Measurements from ENCODE around the gene CDS2.

DNA sequence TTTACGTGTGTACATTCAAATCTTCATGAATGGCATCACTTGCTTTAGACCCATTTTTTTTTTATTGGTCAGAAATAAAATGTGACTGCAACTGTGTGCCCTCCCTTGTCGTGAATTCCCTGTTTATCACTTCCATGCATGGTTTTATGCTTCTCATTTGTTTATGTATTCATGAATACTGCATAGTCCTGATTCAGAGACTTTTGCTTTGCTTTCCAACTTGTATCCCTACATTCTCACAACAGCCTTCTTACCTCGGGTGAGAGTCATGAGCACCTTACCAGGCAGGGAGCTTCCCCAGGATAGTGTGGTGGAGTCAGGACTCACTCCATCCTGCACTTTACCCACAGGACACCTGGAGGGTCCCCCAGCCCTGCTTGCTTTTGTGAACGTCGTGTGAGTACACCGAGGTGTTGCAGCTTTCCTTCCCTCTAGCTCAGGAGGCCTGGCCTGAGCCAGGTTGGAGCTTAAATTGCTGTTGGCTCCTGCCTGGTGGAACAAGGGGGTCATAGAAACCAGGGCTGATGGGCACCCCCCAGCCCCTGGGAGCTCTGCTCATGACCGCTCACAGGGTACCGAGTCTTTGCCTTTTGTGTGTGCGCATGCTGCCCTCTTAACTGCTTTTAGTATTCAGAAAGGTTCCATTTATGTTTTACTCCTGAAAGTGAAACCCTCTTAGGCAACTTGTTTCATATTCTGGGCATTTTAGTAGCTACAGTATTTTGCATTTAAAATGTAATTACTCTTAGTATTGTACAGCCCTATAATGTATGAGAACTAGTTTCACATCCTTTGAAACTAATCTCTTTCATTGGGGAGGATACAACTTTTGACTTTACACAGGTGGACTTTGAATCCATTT lies 66.0 kb downstream of the CDS2 start:
- TF ChIP-seq, protein P1, sequence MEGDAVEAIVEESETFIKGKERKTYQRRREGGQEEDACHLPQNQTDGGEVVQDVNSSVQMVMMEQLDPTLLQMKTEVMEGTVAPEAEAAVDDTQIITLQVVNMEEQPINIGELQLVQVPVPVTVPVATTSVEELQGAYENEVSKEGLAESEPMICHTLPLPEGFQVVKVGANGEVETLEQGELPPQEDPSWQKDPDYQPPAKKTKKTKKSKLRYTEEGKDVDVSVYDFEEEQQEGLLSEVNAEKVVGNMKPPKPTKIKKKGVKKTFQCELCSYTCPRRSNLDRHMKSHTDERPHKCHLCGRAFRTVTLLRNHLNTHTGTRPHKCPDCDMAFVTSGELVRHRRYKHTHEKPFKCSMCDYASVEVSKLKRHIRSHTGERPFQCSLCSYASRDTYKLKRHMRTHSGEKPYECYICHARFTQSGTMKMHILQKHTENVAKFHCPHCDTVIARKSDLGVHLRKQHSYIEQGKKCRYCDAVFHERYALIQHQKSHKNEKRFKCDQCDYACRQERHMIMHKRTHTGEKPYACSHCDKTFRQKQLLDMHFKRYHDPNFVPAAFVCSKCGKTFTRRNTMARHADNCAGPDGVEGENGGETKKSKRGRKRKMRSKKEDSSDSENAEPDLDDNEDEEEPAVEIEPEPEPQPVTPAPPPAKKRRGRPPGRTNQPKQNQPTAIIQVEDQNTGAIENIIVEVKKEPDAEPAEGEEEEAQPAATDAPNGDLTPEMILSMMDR (IDR thresholded peaks at IDR 0.05), result no peak; the same call in 2 of the 3 replicates
- TF ChIP-seq, protein P2, sequence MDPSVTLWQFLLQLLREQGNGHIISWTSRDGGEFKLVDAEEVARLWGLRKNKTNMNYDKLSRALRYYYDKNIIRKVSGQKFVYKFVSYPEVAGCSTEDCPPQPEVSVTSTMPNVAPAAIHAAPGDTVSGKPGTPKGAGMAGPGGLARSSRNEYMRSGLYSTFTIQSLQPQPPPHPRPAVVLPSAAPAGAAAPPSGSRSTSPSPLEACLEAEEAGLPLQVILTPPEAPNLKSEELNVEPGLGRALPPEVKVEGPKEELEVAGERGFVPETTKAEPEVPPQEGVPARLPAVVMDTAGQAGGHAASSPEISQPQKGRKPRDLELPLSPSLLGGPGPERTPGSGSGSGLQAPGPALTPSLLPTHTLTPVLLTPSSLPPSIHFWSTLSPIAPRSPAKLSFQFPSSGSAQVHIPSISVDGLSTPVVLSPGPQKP (IDR thresholded peaks at IDR 0.05; ENCODE audit: low read depth, low read length), result no peak
- TF ChIP-seq JUN (IDR thresholded peaks at IDR 0.05), result no peak
- TF ChIP-seq NR3C1 (IDR thresholded peaks at IDR 0.05), result no peak
- TF ChIP-seq POLR2AphosphoS2 (conservative IDR thresholded peaks at IDR 0.05; ENCODE audit: low read length), result no peak
- no peak for TF ChIP-seq HDAC2 (IDR thresholded peaks at IDR 0.05)
- TF ChIP-seq, protein P3, sequence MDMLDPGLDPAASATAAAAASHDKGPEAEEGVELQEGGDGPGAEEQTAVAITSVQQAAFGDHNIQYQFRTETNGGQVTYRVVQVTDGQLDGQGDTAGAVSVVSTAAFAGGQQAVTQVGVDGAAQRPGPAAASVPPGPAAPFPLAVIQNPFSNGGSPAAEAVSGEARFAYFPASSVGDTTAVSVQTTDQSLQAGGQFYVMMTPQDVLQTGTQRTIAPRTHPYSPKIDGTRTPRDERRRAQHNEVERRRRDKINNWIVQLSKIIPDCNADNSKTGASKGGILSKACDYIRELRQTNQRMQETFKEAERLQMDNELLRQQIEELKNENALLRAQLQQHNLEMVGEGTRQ (IDR thresholded peaks at IDR 0.05), result no peak
- TF ChIP-seq EP300 (IDR thresholded peaks at IDR 0.05), result no peak
- no peak for TF ChIP-seq MYC (IDR thresholded peaks at IDR 0.05; ENCODE audit: borderline replicate concordance, low read length)
- no peak for TF ChIP-seq RCOR1 (IDR thresholded peaks at IDR 0.05; ENCODE audit: low read depth, low read length)
